ENCODE results near the gene HIP1R.

The HIP1R gene

GRCh38 chr12:122848471-122849351 lies 13.5 kb downstream of the HIP1R start:
- no peak for TF ChIP-seq CTCF (IDR thresholded peaks at IDR 0.05; ENCODE audit: low read depth, low read length)
- TF ChIP-seq MYC (IDR thresholded peaks at IDR 0.05; ENCODE audit: low read depth, low read length) = no peak
- TF ChIP-seq POLR2A (IDR thresholded peaks at IDR 0.05; ENCODE audit: extremely low read depth, insufficient read length) = no peak
- no peak for TF ChIP-seq MAX (IDR thresholded peaks at IDR 0.05; ENCODE audit: low read depth, low read length)
- no peak overlapping the region for H3K4me3 ChIP-seq (ENCODE audit: low read depth, low read length)
- no peak for DNase-seq (ENCODE audit: low read depth)

GRCh38 chr12:122849352-122850047 lies 14.2 kb downstream of the HIP1R start:
- H3K4me3 ChIP-seq (ENCODE audit: low read depth, low read length) = no peak overlapping the region
- TF ChIP-seq POLR2A (IDR thresholded peaks at IDR 0.05; ENCODE audit: extremely low read depth, insufficient read length) (no peak), MYC (IDR thresholded peaks at IDR 0.05; ENCODE audit: low read depth, low read length) (no peak), MAX (IDR thresholded peaks at IDR 0.05; ENCODE audit: low read depth, low read length) (no peak), CTCF (IDR thresholded peaks at IDR 0.05; ENCODE audit: low read depth, low read length) (no peak)
- no peak for DNase-seq (ENCODE audit: low read depth)

- no peak for TF ChIP-seq MYC (IDR thresholded peaks at IDR 0.05; ENCODE audit: low read depth, low read length)
- no peak for TF ChIP-seq CTCF (IDR thresholded peaks at IDR 0.05; ENCODE audit: low read depth, low read length)
- no peak for TF ChIP-seq MAX (IDR thresholded peaks at IDR 0.05; ENCODE audit: low read depth, low read length)
- no peak for TF ChIP-seq POLR2A (IDR thresholded peaks at IDR 0.05; ENCODE audit: extremely low read depth, insufficient read length)
- no peak overlapping the region for H3K4me3 ChIP-seq (ENCODE audit: low read depth, low read length)
- no peak for DNase-seq (ENCODE audit: low read depth)
Measured at GRCh38 chr12:122850048-122850445, 14.8 kb downstream of the HIP1R start.

- no peak overlapping the region for H3K4me3 ChIP-seq (ENCODE audit: low read depth, low read length)
- TF ChIP-seq CTCF (IDR thresholded peaks at IDR 0.05; ENCODE audit: low read depth, low read length) (no peak), MYC (IDR thresholded peaks at IDR 0.05; ENCODE audit: low read depth, low read length) (no peak), POLR2A (IDR thresholded peaks at IDR 0.05; ENCODE audit: extremely low read depth, insufficient read length) (no peak), MAX (IDR thresholded peaks at IDR 0.05; ENCODE audit: low read depth, low read length) (no peak)
- peak; percentile 39 for DNase-seq (ENCODE audit: low read depth)
Measured at GRCh38 chr12:122850695-122851350, 15.6 kb downstream of the HIP1R start.

- DNase-seq (ENCODE audit: low read depth) = no peak
Measured at GRCh38 chr12:122851820-122852219, 16.6 kb downstream of the HIP1R start.

More at GRCh38 chr12:122851820-122852219, 16.6 kb downstream of the HIP1R start:
- no peak overlapping the region for H3K4me3 ChIP-seq (ENCODE audit: low read depth, low read length)
- no peak for TF ChIP-seq MYC (IDR thresholded peaks at IDR 0.05; ENCODE audit: low read depth, low read length)
- TF ChIP-seq POLR2A (IDR thresholded peaks at IDR 0.05; ENCODE audit: extremely low read depth, insufficient read length) = no peak
- no peak for TF ChIP-seq MAX (IDR thresholded peaks at IDR 0.05; ENCODE audit: low read depth, low read length)
- TF ChIP-seq CTCF (IDR thresholded peaks at IDR 0.05; ENCODE audit: low read depth, low read length) = no peak
